Chondrocyte (in vitro differentiated cells): ENCODE measurements around the gene MAP7D1. TPM values are rescaled to one million over a fixed set of nuclear protein-coding genes. Genes with fewer than 3 reads are reported as not detected.

Experiments
- DNase-seq: peaks from one replicate; pipeline ENCODE4 v3.0.0; 2021; ENCODE audit warnings: mixed read lengths, low spot score
- H3K27ac Mint-ChIP-seq: one replicate; pipeline ENCODE4 v1.8.0; 2021; ENCODE audit warnings: mild to moderate bottlenecking, moderate library complexity, mixed read lengths; ENCODE audit not compliant: unreplicated experiment
- H3K27me3 Mint-ChIP-seq: 2 replicates; pipeline ENCODE4 v1.8.0; 2021; ENCODE audit warnings: low read depth, mixed read lengths
- H3K36me3 Mint-ChIP-seq: 2 replicates; pipeline ENCODE4 v1.8.0; 2021; ENCODE audit warnings: low read depth, mixed read lengths
- H3K4me1 Mint-ChIP-seq: 2 replicates; pipeline ENCODE4 v1.8.0; 2021; ENCODE audit warnings: low read depth, mild to moderate bottlenecking, mixed read lengths
- H3K4me3 Mint-ChIP-seq: one replicate; pipeline ENCODE4 v1.8.0; 2021; ENCODE audit warnings: mild to moderate bottlenecking, moderate library complexity, mixed read lengths; ENCODE audit not compliant: unreplicated experiment
- H3K9me3 Mint-ChIP-seq: 2 replicates; pipeline ENCODE4 v1.8.0; 2021; ENCODE audit warnings: low read depth, mixed read lengths
- total RNA-seq: library from RNA; stranded (reverse); gene quantifications from 3 replicates; pipeline ENCODE4 v1.2.1, GENCODE V29; 2021
- TF ChIP-seq, protein P1 (sequence below): fragments of 200-600 bp; sonication (generic); IDR thresholded peaks from 2 replicates; pipeline ENCODE4 v1.5.0; 2021; ENCODE audit warnings: antibody characterized with exemption, mild to moderate bottlenecking, moderate library complexity

Gene MAP7D1
- total RNA-seq, 1 donor from 2014 or later, result 177 TPM

DNA sequence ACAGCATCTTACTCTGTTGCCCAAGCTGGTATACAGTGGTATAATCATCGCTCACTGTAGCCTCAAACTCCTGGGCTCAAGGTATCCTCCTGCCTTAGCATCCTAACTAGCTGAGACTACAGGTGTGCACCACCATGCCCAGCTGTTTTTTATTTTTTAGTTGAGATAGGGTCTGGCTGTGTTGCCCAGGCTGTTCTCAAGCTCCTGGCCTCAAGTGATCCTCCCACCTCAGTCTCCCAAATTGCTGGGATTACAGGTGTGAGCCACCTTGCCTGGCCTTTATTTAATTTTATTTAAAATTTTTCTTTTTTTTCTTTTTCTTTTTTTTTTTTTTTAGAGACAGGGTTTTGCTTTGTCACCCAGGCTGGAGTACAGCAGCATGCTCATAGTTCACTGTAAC lies 9.2 kb downstream of the MAP7D1 start:
- TF ChIP-seq, protein P1, sequence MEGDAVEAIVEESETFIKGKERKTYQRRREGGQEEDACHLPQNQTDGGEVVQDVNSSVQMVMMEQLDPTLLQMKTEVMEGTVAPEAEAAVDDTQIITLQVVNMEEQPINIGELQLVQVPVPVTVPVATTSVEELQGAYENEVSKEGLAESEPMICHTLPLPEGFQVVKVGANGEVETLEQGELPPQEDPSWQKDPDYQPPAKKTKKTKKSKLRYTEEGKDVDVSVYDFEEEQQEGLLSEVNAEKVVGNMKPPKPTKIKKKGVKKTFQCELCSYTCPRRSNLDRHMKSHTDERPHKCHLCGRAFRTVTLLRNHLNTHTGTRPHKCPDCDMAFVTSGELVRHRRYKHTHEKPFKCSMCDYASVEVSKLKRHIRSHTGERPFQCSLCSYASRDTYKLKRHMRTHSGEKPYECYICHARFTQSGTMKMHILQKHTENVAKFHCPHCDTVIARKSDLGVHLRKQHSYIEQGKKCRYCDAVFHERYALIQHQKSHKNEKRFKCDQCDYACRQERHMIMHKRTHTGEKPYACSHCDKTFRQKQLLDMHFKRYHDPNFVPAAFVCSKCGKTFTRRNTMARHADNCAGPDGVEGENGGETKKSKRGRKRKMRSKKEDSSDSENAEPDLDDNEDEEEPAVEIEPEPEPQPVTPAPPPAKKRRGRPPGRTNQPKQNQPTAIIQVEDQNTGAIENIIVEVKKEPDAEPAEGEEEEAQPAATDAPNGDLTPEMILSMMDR, result no peak
- H3K4me3 Mint-ChIP-seq, result no peak overlapping the region
- no peaks in the 10 kb centered on the region for H3K27me3 Mint-ChIP-seq
- peaks cover 6% of the 10 kb centered on the region for H3K36me3 Mint-ChIP-seq
- DNase-seq, result no peak
- peaks cover 56% of the 10 kb centered on the region for H3K4me1 Mint-ChIP-seq
- no peaks in the 10 kb centered on the region for H3K9me3 Mint-ChIP-seq
- H3K27ac Mint-ChIP-seq, result no peak overlapping the region

DNA sequence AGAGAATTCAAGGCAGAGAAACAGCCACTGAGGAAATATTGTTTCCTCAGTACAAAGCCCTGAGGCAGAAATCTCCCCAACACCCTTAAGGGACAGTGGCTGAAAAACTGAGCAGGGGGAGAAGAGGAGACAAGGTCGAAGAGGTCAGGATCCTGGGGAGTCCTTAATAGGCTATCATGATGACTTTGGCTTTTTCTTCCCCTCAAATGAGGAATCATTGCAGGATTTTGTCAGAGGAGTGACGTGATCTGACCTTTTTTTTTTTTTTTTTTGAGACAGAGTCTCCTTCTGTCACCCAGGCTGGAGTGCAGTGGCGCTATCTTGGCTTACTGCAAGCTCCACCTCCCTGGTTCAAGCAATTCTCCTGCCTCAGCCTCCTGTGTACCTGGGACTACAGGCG lies 10.2 kb downstream of the MAP7D1 start:
- Mint-ChIP-seq H3K4me3 (no peak overlapping the region), H3K4me1 (peaks cover 51% of the 10 kb centered on the region), H3K36me3 (peaks cover 9% of the 10 kb centered on the region), H3K9me3 (no peaks in the 10 kb centered on the region), H3K27me3 (no peaks in the 10 kb centered on the region), H3K27ac (peak overlapping the region; percentile 69)
- no peak for DNase-seq
- TF ChIP-seq, protein P1, result no peak

DNA sequence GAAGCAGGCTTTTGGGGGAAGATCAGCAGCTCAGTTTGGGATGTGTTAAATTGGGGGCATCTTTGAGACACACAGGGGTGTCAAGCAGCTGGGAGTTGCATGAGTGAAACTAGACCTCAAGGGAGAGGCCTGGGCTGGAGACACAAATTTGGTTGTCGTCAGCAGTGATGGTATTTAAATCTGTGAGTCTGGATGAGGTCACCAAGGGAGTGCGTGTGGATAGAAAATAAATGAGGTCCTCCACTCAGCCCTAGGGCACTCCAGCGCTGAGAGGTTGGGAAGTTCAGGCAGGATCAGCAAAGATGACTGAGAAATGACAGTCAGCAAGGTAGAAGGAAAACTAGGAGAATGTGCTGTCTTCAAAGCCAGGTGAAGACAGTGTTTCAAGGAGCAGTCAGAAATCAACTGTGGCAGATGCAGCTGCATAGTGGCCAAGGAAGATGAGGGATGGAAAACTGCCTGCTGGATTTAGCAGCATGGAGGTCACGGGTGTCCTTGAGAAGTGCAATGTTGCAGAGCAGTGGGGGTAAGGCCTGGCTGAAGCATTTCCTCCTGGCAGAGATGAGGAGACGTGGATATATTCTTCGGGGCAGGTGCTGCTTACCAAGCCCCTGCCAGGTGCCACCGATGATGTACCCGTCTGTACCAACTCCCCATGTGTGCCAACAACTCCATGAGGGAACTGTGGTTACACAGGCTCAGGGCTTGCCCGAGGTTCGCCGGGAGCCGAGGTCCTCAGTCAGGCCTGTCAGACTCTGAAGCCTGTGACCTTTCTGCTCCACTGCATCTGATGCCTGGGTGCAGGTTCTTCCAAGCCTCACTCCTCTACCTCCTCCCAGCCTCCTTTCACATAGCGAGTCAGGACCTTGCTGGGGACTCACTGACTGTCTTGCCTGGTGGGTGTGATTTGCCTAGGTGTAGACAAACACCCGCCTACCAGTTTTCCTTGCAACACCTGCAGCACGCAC lies 11.3 kb downstream of the MAP7D1 start:
- Mint-ChIP-seq H3K27me3 (no peaks in the 10 kb centered on the region), H3K27ac (peak overlapping the region; percentile 71), H3K36me3 (peaks cover 11% of the 10 kb centered on the region), H3K4me1 (peaks cover 40% of the 10 kb centered on the region), H3K9me3 (no peaks in the 10 kb centered on the region), H3K4me3 (no peak overlapping the region)
- DNase-seq, result no peak
- TF ChIP-seq, protein P1, result no peak

GRCh38 chr1:36168514-36168913 lies 12.6 kb downstream of the MAP7D1 start:
- DNase-seq, result no peak
- Mint-ChIP-seq H3K27ac (peak overlapping the region; percentile 62), H3K4me1 (peaks cover 34% of the 10 kb centered on the region), H3K9me3 (no peaks in the 10 kb centered on the region), H3K4me3 (no peak overlapping the region), H3K36me3 (peaks cover 15% of the 10 kb centered on the region), H3K27me3 (no peaks in the 10 kb centered on the region)
- TF ChIP-seq, protein P1, result no peak

DNA sequence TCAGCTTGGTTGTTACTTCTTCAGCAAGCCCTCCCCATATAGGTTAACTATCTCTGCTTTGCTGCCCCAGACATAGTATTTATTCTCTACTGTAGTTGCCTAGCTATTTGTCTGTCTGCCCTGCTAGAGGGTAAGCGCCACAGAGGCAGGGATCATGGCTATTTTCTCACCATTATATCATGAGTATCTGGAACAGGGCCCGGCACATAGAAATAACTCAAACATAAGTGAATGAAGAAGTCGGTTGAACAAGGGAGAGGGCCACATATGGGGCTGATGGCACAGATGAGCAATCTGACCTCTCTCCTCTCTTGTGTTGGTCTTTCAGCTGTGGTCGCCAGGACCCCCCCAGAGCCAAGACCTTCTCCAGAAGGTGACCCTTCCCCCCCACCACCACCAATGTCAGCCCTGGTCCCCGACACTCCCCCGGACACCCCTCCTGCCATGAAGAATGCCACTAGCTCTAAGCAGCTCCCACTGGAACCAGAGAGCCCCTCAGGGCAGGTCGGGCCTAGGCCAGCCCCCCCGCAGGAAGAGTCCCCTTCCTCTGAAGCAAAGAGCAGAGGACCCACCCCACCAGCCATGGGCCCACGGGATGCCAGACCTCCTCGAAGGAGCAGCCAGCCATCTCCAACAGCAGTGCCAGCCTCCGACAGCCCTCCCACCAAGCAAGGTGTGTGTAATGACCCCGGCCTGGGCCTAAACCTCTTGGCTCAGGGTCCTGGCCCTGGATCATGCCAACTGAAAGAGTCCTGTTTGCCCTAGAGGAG lies 14.9 kb downstream of the MAP7D1 start:
- H3K4me1 Mint-ChIP-seq, result peaks cover 38% of the 10 kb centered on the region
- TF ChIP-seq, protein P1, result no peak
- no peak for DNase-seq
- no peak overlapping the region for H3K4me3 Mint-ChIP-seq
- peaks cover 28% of the 10 kb centered on the region for H3K36me3 Mint-ChIP-seq
- no peaks in the 10 kb centered on the region for H3K27me3 Mint-ChIP-seq
- H3K9me3 Mint-ChIP-seq, result no peaks in the 10 kb centered on the region
- peak overlapping the region; percentile 51 for H3K27ac Mint-ChIP-seq
